VCaP (cell line): ENCODE data around the gene TDG.
"Not testable (repeated sequence)": the region's sequence is repeated elsewhere in the genome, so short reads cannot be mapped to it uniquely, and the experiment has no call there.

Source experiments
- H3K27ac ChIP-seq: fragments of 450-650 bp; 2 replicates; pipeline ENCODE4 v1.5.1; 2017
- CTCF ChIP-seq: fragments of 450-650 bp; conservative IDR thresholded peaks from 2 replicates; pipeline ENCODE4 v1.5.1; 2017; ENCODE audit warnings: mild to moderate bottlenecking, moderate library complexity

TDG gene

DNA sequence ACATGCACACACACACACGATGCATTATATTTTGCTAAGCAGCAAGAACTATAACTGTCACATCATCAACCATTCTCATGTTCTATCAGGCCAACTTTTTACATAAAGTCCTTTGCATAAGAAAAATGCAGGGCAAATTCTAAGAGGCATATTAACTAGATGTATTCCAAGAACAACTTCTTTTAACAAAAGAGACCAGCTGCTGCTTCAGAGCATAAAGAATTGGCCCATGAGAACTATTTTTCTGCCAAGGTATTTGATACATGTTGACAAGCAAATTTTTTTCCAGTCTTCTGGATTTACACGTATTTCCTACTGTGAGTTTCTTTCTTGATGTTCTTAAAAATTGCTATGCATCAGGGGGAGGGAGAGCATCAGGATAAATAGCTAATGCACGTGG lies 57.1 kb downstream of the TDG start:
- TF ChIP-seq CTCF = no peak
- H3K27ac ChIP-seq = no peak overlapping the region

- no peak for TF ChIP-seq CTCF
- H3K27ac ChIP-seq = no peak overlapping the region
Measured at GRCh38 chr12:104023710-104024109, 58.0 kb downstream of the TDG start.

GRCh38 chr12:104024348-104024747 lies 58.7 kb downstream of the TDG start:
- no peak overlapping the region for H3K27ac ChIP-seq
- no peak for TF ChIP-seq CTCF

GRCh38 chr12:104025771-104026170 lies 60.1 kb downstream of the TDG start:
- TF ChIP-seq CTCF = no peak
- H3K27ac ChIP-seq = no peak overlapping the region

DNA sequence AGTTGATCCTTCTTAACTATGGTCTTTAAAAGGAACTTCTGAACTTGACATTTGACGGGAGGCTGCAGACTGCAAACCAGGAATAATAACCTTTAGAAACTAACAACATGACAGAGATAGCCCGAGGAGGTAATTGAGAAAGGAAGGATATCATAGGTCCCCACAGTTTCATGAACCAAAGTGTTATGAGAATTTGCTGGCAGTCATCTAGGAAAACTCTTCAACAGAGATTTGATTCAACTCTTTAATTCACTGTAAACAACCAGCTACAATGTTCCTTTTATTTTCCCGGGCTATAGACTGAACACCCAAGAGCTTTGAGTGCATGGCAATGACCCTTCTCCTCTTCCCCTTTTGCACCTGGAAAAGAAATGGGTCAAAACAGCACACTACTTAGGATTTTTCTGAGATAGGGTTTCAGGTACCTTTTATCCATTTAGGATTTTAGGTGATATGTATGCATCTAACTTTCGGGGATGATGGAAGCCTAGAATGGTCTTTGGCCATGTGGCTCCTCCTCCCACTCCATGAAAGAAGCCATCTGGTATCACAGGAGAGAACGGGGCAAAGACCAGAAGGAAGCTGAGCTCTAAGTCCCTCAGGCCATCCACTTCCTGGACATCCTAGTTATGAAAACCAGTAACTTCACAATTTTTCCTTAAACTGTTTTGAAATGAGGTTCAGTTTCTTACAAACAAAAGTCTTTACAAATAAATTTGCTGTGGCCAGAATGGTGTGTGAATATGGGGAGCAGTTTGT lies 61.3 kb downstream of the TDG start:
- TF ChIP-seq CTCF = no peak
- H3K27ac ChIP-seq = no peak overlapping the region

DNA sequence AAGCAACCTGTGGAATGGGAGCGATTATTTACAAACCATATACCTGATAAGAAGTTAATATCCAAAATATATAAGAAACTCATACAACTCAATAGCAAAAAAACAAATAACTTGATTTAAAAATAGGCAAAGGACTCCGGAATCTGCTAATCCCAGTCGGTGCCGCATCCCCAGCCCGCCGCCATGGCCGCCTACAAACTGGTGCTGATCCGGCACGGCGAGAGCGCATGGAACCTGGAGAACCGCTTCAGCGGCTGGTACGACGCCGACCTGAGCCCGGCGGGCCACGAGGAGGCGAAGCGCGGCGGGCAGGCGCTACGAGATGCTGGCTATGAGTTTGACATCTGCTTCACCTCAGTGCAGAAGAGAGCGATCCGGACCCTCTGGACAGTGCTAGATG lies 64.9 kb downstream of the TDG start:
- H3K27ac ChIP-seq = not testable (repeated sequence)

DNA sequence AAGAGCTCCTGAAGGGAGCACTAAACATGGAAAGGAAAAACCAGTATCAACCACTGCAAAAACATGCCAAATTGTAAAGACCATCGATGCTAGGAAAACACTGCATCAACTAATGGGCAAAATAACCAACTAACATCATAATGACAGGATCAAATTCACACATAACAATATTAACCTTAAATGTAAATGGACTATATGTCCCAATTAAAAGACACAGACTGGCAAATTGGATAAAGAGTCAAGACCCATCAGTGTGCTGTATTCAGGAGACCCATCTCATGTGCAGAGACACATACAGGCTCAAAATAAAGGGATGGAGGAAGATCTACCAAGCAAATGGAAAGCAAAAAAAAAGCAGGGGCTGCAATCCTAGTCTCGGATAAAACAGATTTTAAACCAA lies 70.5 kb downstream of the TDG start:
- not testable (repeated sequence) for H3K27ac ChIP-seq
